Endothelial cell of umbilical vein (primary cell): ENCODE results near the gene PAX5.

Experiments used
- CTCF ChIP-seq, 2 donors: IDR thresholded peaks; 1 replicate in 1 of 2; 2 replicates in 1 of 2; pipeline ENCODE4 v1.5.1; 2011; ENCODE audit warnings: low read length in 2 of 2, mild to moderate bottlenecking in 2 of 2, moderate library complexity in 2 of 2, control low read depth in 1 of 2, inconsistent platforms in 1 of 2, low read depth in 1 of 2; ENCODE audit not compliant: insufficient read depth in 1 of 2; ENCODE audit errors: extremely low read depth in 1 of 2
- EZH2 ChIP-seq: IDR thresholded peaks from 2 replicates; pipeline ENCODE4 v1.6.1; 2012; ENCODE audit warnings: borderline replicate concordance, low read depth, mild to moderate bottlenecking, moderate library complexity, low read length, inconsistent platforms; ENCODE audit not compliant: severe bottlenecking
- FOS ChIP-seq: IDR thresholded peaks from 2 replicates; pipeline ENCODE4 v1.6.1; 2011; ENCODE audit warnings: mild to moderate bottlenecking, low read length, moderate library complexity, borderline replicate concordance; ENCODE audit not compliant: insufficient read depth
- JUN ChIP-seq: IDR thresholded peaks from 2 replicates; pipeline ENCODE4 v1.6.1; 2011; ENCODE audit warnings: borderline replicate concordance, low read depth; ENCODE audit not compliant: insufficient read length, insufficient read depth
- POLR2A ChIP-seq: IDR thresholded peaks from 2 replicates; pipeline ENCODE4 v1.6.1; 2012; ENCODE audit warnings: low read depth, mild to moderate bottlenecking, control low read depth, low read length
- POLR2AphosphoS5 ChIP-seq: IDR thresholded peaks from 2 replicates; pipeline ENCODE4 v1.6.1; 2012; ENCODE audit warnings: low read depth, mild to moderate bottlenecking, control low read depth, low read length, moderate library complexity; ENCODE audit not compliant: insufficient read depth
- TF ChIP-seq, protein P1 (sequence below): IDR thresholded peaks from 2 replicates; pipeline ENCODE4 v1.6.1; 2011; ENCODE audit not compliant: insufficient read depth, insufficient read length

GRCh38 chr9:36991516-36992134 lies 42.4 kb downstream of the PAX5 start:
- TF ChIP-seq CTCF (IDR thresholded peaks at IDR 0.05; ENCODE audit: extremely low read depth in 1 of 2, insufficient read depth in 1 of 2, low read depth in 1 of 2, low read length in 2 of 2) = peak; percentile 60 to 66
- no peak for TF ChIP-seq EZH2
- TF ChIP-seq FOS = no peak
- no peak for TF ChIP-seq POLR2A
- no peak for TF ChIP-seq JUN
- TF ChIP-seq POLR2AphosphoS5 = no peak
- TF ChIP-seq, protein P1, sequence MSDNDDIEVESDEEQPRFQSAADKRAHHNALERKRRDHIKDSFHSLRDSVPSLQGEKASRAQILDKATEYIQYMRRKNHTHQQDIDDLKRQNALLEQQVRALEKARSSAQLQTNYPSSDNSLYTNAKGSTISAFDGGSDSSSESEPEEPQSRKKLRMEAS = no peak
